ENCODE measurements around the gene AFAP1L2. TPM values are rescaled to one million over a fixed set of nuclear protein-coding genes. Genes with fewer than 3 reads are reported as not detected.

AFAP1L2 gene
- polyA plus RNA-seq, 2 donors: 7.8 to 8.2 TPM

DNA sequence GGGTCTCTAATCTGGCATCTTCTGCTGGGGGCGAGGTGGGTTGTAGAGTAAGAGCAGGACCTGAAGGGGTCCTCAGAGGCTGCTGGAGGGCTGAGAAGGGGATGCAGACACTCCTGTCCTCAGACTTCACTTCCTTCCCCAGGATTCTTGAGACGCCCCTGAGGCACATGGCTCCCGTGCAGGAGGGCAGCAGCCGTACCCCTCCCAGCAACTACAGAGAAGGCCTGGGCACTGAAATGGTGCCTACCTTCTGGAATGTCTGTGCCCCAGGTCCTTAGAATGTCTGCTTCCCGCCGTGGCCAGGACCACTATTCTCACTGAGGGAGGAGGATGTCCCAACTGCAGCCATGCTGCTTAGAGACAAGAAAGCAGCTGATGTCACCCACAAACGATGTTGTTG is 113.2 kb downstream of the AFAP1L2 start:
- Histone ChIP-seq H3K36me3 (ENCODE audit: control insufficient read depth in 2 of 2, insufficient read depth in 2 of 2, low read length in 1 of 2) (peaks cover 3 to 4% of the 10 kb centered on the region in 2 donors), H3K27ac (ENCODE audit: low read depth in 2 of 2, low read length in 1 of 2) (no peak overlapping the region), H3K4me1 (ENCODE audit: control insufficient read depth in 2 of 2, insufficient read depth in 2 of 2, low read length in 1 of 2) (no peaks in the 10 kb centered on the region), H3K9me3 (ENCODE audit: control insufficient read depth in 2 of 2, insufficient read depth in 1 of 2, low read depth in 1 of 2, low read length in 1 of 2) (peaks cover 0 to under 1% of the 10 kb centered on the region in 2 donors), H3K4me3 (ENCODE audit: low read depth in 1 of 2, low read length in 2 of 2) (no peak overlapping the region), H3K27me3 (ENCODE audit: control insufficient read depth in 1 of 2, insufficient read depth in 2 of 2, low read length in 2 of 2) (no peaks in the 10 kb centered on the region)
- WGBS, 2 donors: 86 to 89% methylated on average over 7 of the region's 7 CpGs

DNA sequence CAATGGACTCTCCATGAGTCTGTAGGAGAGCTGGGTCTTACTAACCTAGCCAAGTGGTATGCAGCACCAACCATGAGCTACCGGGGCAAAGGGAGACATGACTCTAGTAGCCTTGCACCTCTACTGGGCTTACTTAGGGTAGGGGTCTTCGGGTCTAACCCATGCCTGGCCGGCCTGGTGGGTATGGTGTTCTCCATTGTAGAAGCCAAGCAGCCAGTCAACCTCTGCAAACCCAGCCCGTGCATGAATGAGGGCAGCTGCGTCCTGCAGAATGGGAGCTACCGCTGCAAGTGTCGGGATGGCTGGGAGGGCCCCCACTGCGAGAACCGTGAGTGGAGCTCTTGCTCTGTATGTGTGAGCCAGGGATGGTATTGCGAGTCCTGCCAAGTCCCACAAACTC is 114.3 kb downstream of the AFAP1L2 start:
- no peak overlapping the region for H3K27ac ChIP-seq (ENCODE audit: low read depth in 2 of 2, low read length in 1 of 2)
- no peaks in the 10 kb centered on the region for H3K4me1 ChIP-seq (ENCODE audit: control insufficient read depth in 2 of 2, insufficient read depth in 2 of 2, low read length in 1 of 2)
- WGBS, 2 donors: 96 to 98% methylated on average over 10 of the region's 10 CpGs
- peaks cover 2 to 4% of the 10 kb centered on the region in 2 donors for H3K36me3 ChIP-seq (ENCODE audit: control insufficient read depth in 2 of 2, insufficient read depth in 2 of 2, low read length in 1 of 2)
- no peaks in the 10 kb centered on the region for H3K9me3 ChIP-seq (ENCODE audit: control insufficient read depth in 2 of 2, insufficient read depth in 1 of 2, low read depth in 1 of 2, low read length in 1 of 2)
- no peak overlapping the region for H3K4me3 ChIP-seq (ENCODE audit: low read depth in 1 of 2, low read length in 2 of 2)
- H3K27me3 ChIP-seq (ENCODE audit: control insufficient read depth in 1 of 2, insufficient read depth in 2 of 2, low read length in 2 of 2): no peaks in the 10 kb centered on the region

DNA sequence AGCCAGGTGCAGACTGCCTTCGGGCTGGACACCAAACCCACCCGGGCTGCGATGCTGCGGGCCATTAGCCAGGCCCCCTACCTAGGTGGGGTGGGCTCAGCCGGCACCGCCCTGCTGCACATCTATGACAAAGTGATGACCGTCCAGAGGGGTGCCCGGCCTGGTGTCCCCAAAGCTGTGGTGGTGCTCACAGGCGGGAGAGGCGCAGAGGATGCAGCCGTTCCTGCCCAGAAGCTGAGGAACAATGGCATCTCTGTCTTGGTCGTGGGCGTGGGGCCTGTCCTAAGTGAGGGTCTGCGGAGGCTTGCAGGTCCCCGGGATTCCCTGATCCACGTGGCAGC is 115.2 kb downstream of the AFAP1L2 start:
- WGBS, 2 donors: 93 to 95% methylated on average over 16 of the region's 16 CpGs
- Histone ChIP-seq H3K36me3 (ENCODE audit: control insufficient read depth in 2 of 2, insufficient read depth in 2 of 2, low read length in 1 of 2) (peaks cover 2 to 4% of the 10 kb centered on the region in 2 donors), H3K4me1 (ENCODE audit: control insufficient read depth in 2 of 2, insufficient read depth in 2 of 2, low read length in 1 of 2) (peaks cover 0 to 5% of the 10 kb centered on the region in 2 donors), H3K27me3 (ENCODE audit: control insufficient read depth in 1 of 2, insufficient read depth in 2 of 2, low read length in 2 of 2) (no peaks in the 10 kb centered on the region), H3K9me3 (ENCODE audit: control insufficient read depth in 2 of 2, insufficient read depth in 1 of 2, low read depth in 1 of 2, low read length in 1 of 2) (no peaks in the 10 kb centered on the region), H3K27ac (ENCODE audit: low read depth in 2 of 2, low read length in 1 of 2) (no peak overlapping the region), H3K4me3 (ENCODE audit: low read depth in 1 of 2, low read length in 2 of 2) (no peak overlapping the region)

DNA sequence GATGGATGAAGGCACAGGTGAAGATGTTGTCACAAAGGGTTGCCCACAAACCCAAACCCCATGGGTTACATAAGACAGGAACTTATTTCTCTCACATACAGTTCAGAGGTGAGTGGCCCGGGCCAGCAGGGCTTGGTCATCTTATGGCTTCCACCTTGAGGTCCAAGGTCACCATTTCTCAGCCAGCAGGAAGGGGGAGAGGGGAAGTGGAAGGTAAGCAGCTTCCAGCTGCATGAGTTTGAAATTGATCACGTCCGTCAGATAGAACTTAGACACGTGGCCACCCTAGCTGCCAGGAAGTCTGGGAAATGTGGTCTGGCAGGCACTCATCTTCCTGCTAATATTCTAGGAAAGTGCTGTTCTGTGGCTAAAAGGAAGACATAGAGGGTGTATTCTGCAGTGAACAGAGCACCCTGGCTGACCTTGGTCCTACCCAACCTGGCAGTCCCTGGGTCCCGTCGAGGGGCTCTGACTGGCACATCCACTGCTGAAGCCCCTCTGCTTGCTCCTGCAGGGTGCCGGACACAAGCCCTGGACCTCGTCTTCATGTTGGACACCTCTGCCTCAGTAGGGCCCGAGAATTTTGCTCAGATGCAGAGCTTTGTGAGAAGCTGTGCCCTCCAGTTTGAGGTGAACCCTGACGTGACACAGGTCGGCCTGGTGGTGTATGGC is 115.7 kb downstream of the AFAP1L2 start:
- H3K36me3 ChIP-seq (ENCODE audit: control insufficient read depth in 2 of 2, insufficient read depth in 2 of 2, low read length in 1 of 2): peaks cover 2 to 4% of the 10 kb centered on the region in 2 donors
- no peaks in the 10 kb centered on the region for H3K9me3 ChIP-seq (ENCODE audit: control insufficient read depth in 2 of 2, insufficient read depth in 1 of 2, low read depth in 1 of 2, low read length in 1 of 2)
- H3K4me3 ChIP-seq (ENCODE audit: low read depth in 1 of 2, low read length in 2 of 2): no peak overlapping the region
- no peak overlapping the region for H3K27ac ChIP-seq (ENCODE audit: low read depth in 2 of 2, low read length in 1 of 2)
- H3K4me1 ChIP-seq (ENCODE audit: control insufficient read depth in 2 of 2, insufficient read depth in 2 of 2, low read length in 1 of 2): peaks cover 0 to 7% of the 10 kb centered on the region in 2 donors
- no peaks in the 10 kb centered on the region for H3K27me3 ChIP-seq (ENCODE audit: control insufficient read depth in 1 of 2, insufficient read depth in 2 of 2, low read length in 2 of 2)
- WGBS, 2 donors: 77 to 82% methylated on average over 11 of the region's 11 CpGs

DNA sequence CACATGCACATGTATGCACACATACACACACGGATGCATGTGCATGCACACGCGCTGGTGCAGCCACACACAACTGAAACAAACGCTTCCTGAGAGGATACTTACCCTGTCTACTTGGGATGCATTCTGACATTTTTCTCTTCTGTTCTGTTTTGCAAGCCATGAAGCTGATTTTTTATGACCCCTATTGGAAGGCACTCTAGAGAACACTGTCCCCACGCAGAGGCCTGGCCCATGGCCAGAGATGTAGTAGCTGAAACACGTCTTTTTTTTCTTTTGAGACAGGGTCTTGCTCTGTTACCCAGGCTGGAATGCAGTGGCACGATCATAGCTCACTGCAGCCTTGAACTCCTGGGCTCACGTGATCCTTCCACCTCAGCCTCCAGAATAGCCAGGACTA is 117.4 kb downstream of the AFAP1L2 start:
- Histone ChIP-seq H3K27me3 (ENCODE audit: control insufficient read depth in 1 of 2, insufficient read depth in 2 of 2, low read length in 2 of 2) (no peaks in the 10 kb centered on the region), H3K36me3 (ENCODE audit: control insufficient read depth in 2 of 2, insufficient read depth in 2 of 2, low read length in 1 of 2) (peaks cover 2 to 4% of the 10 kb centered on the region in 2 donors), H3K4me1 (ENCODE audit: control insufficient read depth in 2 of 2, insufficient read depth in 2 of 2, low read length in 1 of 2) (peaks cover 4 to 7% of the 10 kb centered on the region in 2 donors), H3K4me3 (ENCODE audit: low read depth in 1 of 2, low read length in 2 of 2) (no peak overlapping the region), H3K9me3 (ENCODE audit: control insufficient read depth in 2 of 2, insufficient read depth in 1 of 2, low read depth in 1 of 2, low read length in 1 of 2) (no peaks in the 10 kb centered on the region), H3K27ac (ENCODE audit: low read depth in 2 of 2, low read length in 1 of 2) (no peak overlapping the region)
- 72 to 73% methylated on average over 8 of the region's 8 CpGs for WGBS, 2 donors

DNA sequence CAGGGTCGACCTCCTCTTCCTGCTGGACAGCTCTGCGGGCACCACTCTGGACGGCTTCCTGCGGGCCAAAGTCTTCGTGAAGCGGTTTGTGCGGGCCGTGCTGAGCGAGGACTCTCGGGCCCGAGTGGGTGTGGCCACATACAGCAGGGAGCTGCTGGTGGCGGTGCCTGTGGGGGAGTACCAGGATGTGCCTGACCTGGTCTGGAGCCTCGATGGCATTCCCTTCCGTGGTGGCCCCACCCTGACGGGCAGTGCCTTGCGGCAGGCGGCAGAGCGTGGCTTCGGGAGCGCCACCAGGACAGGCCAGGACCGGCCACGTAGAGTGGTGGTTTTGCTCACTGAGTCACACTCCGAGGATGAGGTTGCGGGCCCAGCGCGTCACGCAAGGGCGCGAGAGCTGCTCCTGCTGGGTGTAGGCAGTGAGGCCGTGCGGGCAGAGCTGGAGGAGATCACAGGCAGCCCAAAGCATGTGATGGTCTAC is 118.3 kb downstream of the AFAP1L2 start:
- Histone ChIP-seq H3K27me3 (ENCODE audit: control insufficient read depth in 1 of 2, insufficient read depth in 2 of 2, low read length in 2 of 2) (no peaks in the 10 kb centered on the region), H3K9me3 (ENCODE audit: control insufficient read depth in 2 of 2, insufficient read depth in 1 of 2, low read depth in 1 of 2, low read length in 1 of 2) (no peaks in the 10 kb centered on the region), H3K27ac (ENCODE audit: low read depth in 2 of 2, low read length in 1 of 2) (no peak overlapping the region), H3K4me3 (ENCODE audit: low read depth in 1 of 2, low read length in 2 of 2) (no peak overlapping the region), H3K36me3 (ENCODE audit: control insufficient read depth in 2 of 2, insufficient read depth in 2 of 2, low read length in 1 of 2) (peaks cover under 1 to 4% of the 10 kb centered on the region in 2 donors), H3K4me1 (ENCODE audit: control insufficient read depth in 2 of 2, insufficient read depth in 2 of 2, low read length in 1 of 2) (peaks cover 7 to 12% of the 10 kb centered on the region in 2 donors)
- WGBS, 2 donors: 89 to 90% methylated on average over 31 of the region's 31 CpGs

- Histone ChIP-seq H3K9me3 (ENCODE audit: control insufficient read depth in 2 of 2, insufficient read depth in 1 of 2, low read depth in 1 of 2, low read length in 1 of 2) (no peaks in the 10 kb centered on the region), H3K36me3 (ENCODE audit: control insufficient read depth in 2 of 2, insufficient read depth in 2 of 2, low read length in 1 of 2) (no peaks in the 10 kb centered on the region), H3K27ac (ENCODE audit: low read depth in 2 of 2, low read length in 1 of 2) (no peak overlapping the region), H3K4me1 (ENCODE audit: control insufficient read depth in 2 of 2, insufficient read depth in 2 of 2, low read length in 1 of 2) (peaks cover 9 to 21% of the 10 kb centered on the region in 2 donors), H3K4me3 (ENCODE audit: low read depth in 1 of 2, low read length in 2 of 2) (no peak overlapping the region), H3K27me3 (ENCODE audit: control insufficient read depth in 1 of 2, insufficient read depth in 2 of 2, low read length in 2 of 2) (no peaks in the 10 kb centered on the region)
- WGBS, 2 donors: 86 to 88% methylated on average over 13 of the region's 13 CpGs
These were observed 119.8 kb downstream of the AFAP1L2 start for GRCh38 chr10:114284346-114285071.

GRCh38 chr10:114283535-114284234 is 120.6 kb downstream of the AFAP1L2 start:
- Histone ChIP-seq H3K27me3 (ENCODE audit: control insufficient read depth in 1 of 2, insufficient read depth in 2 of 2, low read length in 2 of 2) (no peaks in the 10 kb centered on the region), H3K27ac (ENCODE audit: low read depth in 2 of 2, low read length in 1 of 2) (no peak overlapping the region), H3K9me3 (ENCODE audit: control insufficient read depth in 2 of 2, insufficient read depth in 1 of 2, low read depth in 1 of 2, low read length in 1 of 2) (no peaks in the 10 kb centered on the region), H3K4me1 (ENCODE audit: control insufficient read depth in 2 of 2, insufficient read depth in 2 of 2, low read length in 1 of 2) (peaks cover 9 to 25% of the 10 kb centered on the region in 2 donors), H3K36me3 (ENCODE audit: control insufficient read depth in 2 of 2, insufficient read depth in 2 of 2, low read length in 1 of 2) (no peaks in the 10 kb centered on the region), H3K4me3 (ENCODE audit: low read depth in 1 of 2, low read length in 2 of 2) (no peak overlapping the region)
- 87 to 90% methylated on average over 6 of the region's 6 CpGs for whole genome bisulfite sequencing, 2 donors

- WGBS, 2 donors: 95 to 96% methylated on average over 10 of the region's 10 CpGs
- H3K4me1 ChIP-seq (ENCODE audit: control insufficient read depth in 2 of 2, insufficient read depth in 2 of 2, low read length in 1 of 2): peaks cover 9 to 28% of the 10 kb centered on the region in 2 donors
- no peak overlapping the region for H3K4me3 ChIP-seq (ENCODE audit: low read depth in 1 of 2, low read length in 2 of 2)
These were observed 121.2 kb downstream of the AFAP1L2 start for GRCh38 chr10:114283091-114283490.

More at GRCh38 chr10:114283091-114283490, 121.2 kb downstream of the AFAP1L2 start:
- Histone ChIP-seq H3K27ac (ENCODE audit: low read depth in 2 of 2, low read length in 1 of 2) (no peak overlapping the region), H3K27me3 (ENCODE audit: control insufficient read depth in 1 of 2, insufficient read depth in 2 of 2, low read length in 2 of 2) (no peaks in the 10 kb centered on the region), H3K9me3 (ENCODE audit: control insufficient read depth in 2 of 2, insufficient read depth in 1 of 2, low read depth in 1 of 2, low read length in 1 of 2) (no peaks in the 10 kb centered on the region), H3K36me3 (ENCODE audit: control insufficient read depth in 2 of 2, insufficient read depth in 2 of 2, low read length in 1 of 2) (no peaks in the 10 kb centered on the region)
